Measurements from ENCODE around the gene ARL8B. TPM values are rescaled to one million over a fixed set of nuclear protein-coding genes. Genes with fewer than 3 reads are reported as not detected.

Gene ARL8B
- total RNA-seq, 1 experiment from 2014 or later = 51.8 TPM

DNA sequence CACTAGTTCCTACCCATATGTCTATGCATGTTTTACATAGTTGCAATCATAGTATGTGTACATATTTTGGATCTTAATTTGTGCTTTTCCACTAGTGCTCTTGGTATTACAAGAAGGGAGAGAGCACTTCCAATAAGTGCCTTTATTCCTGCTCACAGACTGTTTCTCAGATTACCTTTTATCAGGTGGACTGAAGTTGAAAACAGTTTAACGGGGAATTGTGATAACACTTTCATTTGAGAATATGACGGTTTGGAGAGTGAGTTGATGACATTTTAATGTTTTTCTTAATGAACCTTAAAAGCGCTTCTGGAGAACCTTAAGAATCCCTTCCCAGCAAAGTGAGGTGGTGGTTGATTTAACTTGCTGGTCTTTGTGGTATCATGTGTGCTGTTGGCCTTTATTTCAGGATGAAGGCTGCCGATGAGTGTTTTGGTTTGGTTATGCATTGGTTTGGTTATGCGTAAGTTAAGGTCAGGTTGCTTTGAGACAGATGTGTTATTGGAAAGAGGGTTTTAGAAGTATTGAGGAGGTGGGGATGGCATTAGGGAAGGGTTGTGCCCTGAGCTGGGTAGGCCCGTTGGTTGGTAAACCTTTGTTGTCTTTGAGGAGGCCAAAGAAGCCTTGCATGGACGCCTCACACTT, 68.2 kb downstream of the ARL8B start:
- H3K4me3 ChIP-seq (ENCODE audit: low read depth in 2 of 2, low read length in 2 of 2) = no peak overlapping the region; a peak in 2 of 4 replicates
- no peaks in the 10 kb centered on the region for H3K9me3 ChIP-seq (ENCODE audit: control insufficient read depth, insufficient read depth, low read depth, low read length)
- CTCF ChIA-PET = no interaction called here
- in situ Hi-C loops (cut with HindIII; ENCODE audit: low pct_unique_long_range_greater_than_20kb, low sequenced_read_pairs) = no loop called here
- intact Hi-C loops (cut with micrococcal nuclease; ENCODE audit: unreplicated experiment) = no loop called here
- H3K4me1 ChIP-seq (ENCODE audit: control insufficient read depth, insufficient read depth, low read length) = peaks cover 26% of the 10 kb centered on the region; the same call in 1 of the 2 replicates
- POLR2A ChIA-PET = no interaction called here
- no peaks in the 10 kb centered on the region for H3K27me3 ChIP-seq (ENCODE audit: control insufficient read depth, insufficient read depth, low read length)
- ATAC-seq (no peak), DNase-seq (ENCODE audit: low read depth, low spot score) (no peak)
- TSS peak; percentile 34 for BruUV-seq (replicated peaks)
- no peak overlapping the region for H3K27ac ChIP-seq (ENCODE audit: low read length)
- H3K36me3 ChIP-seq (ENCODE audit: control insufficient read depth, insufficient read depth, low read length) = no peaks in the 10 kb centered on the region; the same call in 1 of the 2 replicates
- no peak for TF ChIP-seq POLR2AphosphoS5 (IDR thresholded peaks at IDR 0.05; ENCODE audit: low read depth, low read length)
- TF ChIP-seq TCF7L2 (IDR thresholded peaks at IDR 0.05; ENCODE audit: low read depth, low read length) = no peak
- TF ChIP-seq SIN3A (IDR thresholded peaks at IDR 0.05; ENCODE audit: borderline replicate concordance, insufficient read depth, low read depth, low read length) = no peak
- TF ChIP-seq, protein P1, sequence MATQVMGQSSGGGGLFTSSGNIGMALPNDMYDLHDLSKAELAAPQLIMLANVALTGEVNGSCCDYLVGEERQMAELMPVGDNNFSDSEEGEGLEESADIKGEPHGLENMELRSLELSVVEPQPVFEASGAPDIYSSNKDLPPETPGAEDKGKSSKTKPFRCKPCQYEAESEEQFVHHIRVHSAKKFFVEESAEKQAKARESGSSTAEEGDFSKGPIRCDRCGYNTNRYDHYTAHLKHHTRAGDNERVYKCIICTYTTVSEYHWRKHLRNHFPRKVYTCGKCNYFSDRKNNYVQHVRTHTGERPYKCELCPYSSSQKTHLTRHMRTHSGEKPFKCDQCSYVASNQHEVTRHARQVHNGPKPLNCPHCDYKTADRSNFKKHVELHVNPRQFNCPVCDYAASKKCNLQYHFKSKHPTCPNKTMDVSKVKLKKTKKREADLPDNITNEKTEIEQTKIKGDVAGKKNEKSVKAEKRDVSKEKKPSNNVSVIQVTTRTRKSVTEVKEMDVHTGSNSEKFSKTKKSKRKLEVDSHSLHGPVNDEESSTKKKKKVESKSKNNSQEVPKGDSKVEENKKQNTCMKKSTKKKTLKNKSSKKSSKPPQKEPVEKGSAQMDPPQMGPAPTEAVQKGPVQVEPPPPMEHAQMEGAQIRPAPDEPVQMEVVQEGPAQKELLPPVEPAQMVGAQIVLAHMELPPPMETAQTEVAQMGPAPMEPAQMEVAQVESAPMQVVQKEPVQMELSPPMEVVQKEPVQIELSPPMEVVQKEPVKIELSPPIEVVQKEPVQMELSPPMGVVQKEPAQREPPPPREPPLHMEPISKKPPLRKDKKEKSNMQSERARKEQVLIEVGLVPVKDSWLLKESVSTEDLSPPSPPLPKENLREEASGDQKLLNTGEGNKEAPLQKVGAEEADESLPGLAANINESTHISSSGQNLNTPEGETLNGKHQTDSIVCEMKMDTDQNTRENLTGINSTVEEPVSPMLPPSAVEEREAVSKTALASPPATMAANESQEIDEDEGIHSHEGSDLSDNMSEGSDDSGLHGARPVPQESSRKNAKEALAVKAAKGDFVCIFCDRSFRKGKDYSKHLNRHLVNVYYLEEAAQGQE (IDR thresholded peaks at IDR 0.05; ENCODE audit: insufficient read depth in 1 of 2, low read depth in 2 of 2, low read length in 1 of 2) = no peak
- TF ChIP-seq, protein P2, sequence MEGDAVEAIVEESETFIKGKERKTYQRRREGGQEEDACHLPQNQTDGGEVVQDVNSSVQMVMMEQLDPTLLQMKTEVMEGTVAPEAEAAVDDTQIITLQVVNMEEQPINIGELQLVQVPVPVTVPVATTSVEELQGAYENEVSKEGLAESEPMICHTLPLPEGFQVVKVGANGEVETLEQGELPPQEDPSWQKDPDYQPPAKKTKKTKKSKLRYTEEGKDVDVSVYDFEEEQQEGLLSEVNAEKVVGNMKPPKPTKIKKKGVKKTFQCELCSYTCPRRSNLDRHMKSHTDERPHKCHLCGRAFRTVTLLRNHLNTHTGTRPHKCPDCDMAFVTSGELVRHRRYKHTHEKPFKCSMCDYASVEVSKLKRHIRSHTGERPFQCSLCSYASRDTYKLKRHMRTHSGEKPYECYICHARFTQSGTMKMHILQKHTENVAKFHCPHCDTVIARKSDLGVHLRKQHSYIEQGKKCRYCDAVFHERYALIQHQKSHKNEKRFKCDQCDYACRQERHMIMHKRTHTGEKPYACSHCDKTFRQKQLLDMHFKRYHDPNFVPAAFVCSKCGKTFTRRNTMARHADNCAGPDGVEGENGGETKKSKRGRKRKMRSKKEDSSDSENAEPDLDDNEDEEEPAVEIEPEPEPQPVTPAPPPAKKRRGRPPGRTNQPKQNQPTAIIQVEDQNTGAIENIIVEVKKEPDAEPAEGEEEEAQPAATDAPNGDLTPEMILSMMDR (IDR thresholded peaks at IDR 0.05) = no peak

DNA sequence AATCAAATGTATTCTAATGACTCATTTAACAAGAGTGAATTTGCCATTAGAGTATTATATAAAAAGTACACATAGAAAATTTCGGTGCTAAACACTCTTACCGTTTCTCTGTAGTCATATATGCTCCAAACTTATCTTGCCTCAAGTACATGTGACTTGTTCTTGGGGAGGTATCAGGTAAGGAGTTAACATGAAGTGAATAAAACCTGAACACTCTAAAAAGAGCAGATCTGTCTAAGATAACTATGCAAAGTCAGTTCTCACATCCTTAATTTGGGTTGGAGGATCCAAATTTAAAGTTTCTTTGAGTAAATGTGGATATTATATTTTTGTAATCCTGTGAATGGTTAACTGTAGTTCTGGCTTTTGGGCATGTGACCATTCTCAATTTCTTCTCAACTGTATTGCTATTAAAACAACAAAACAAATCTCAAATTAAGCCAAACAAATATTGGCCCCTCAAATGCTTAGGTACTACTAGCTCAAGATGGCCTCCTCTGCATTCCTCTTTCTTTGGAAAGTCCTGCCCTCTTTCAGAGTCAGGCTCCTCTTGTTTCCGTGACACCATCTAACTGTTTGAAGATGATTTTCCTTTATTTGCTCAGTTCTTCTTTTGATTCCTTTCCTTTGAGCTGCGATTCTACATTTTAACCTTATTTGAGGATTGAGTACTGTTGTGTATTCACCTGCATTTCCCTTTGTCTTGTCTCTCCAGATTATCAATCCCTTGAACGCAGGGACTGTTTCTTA, 69.6 kb downstream of the ARL8B start:
- no peaks in the 10 kb centered on the region for H3K9me3 ChIP-seq (ENCODE audit: control insufficient read depth, insufficient read depth, low read depth, low read length)
- TF ChIP-seq, protein P1 (IDR thresholded peaks at IDR 0.05; ENCODE audit: insufficient read depth in 1 of 2, low read depth in 2 of 2, low read length in 1 of 2) = no peak
- TF ChIP-seq SIN3A (IDR thresholded peaks at IDR 0.05; ENCODE audit: borderline replicate concordance, insufficient read depth, low read depth, low read length) = no peak
- TF ChIP-seq TCF7L2 (IDR thresholded peaks at IDR 0.05; ENCODE audit: low read depth, low read length) = no peak
- TF ChIP-seq POLR2AphosphoS5 (IDR thresholded peaks at IDR 0.05; ENCODE audit: low read depth, low read length) = no peak
- TF ChIP-seq, protein P2 (IDR thresholded peaks at IDR 0.05) = no peak
- in situ Hi-C loops (cut with HindIII; ENCODE audit: low pct_unique_long_range_greater_than_20kb, low sequenced_read_pairs) (no loop called here), intact Hi-C loops (cut with micrococcal nuclease; ENCODE audit: unreplicated experiment) (no loop called here)
- peak overlapping the region; percentile 23; the same call in 1 of the 2 replicates for H3K27ac ChIP-seq (ENCODE audit: low read length)
- H3K36me3 ChIP-seq (ENCODE audit: control insufficient read depth, insufficient read depth, low read length) = no peaks in the 10 kb centered on the region; the same call in 1 of the 2 replicates
- POLR2A ChIA-PET = no interaction called here
- ATAC-seq (no peak), DNase-seq (ENCODE audit: low read depth, low spot score) (no peak)
- no peak overlapping the region for H3K4me3 ChIP-seq (ENCODE audit: low read depth in 2 of 2, low read length in 2 of 2)
- CTCF ChIA-PET = no interaction called here
- H3K27me3 ChIP-seq (ENCODE audit: control insufficient read depth, insufficient read depth, low read length) = no peaks in the 10 kb centered on the region
- BruUV-seq (replicated peaks) = no TSS peak
- H3K4me1 ChIP-seq (ENCODE audit: control insufficient read depth, insufficient read depth, low read length) = peaks cover 22% of the 10 kb centered on the region; the same call in 1 of the 2 replicates
